HepG2 (cell line): ENCODE results near the gene GLCE. TPM values are rescaled to one million over a fixed set of nuclear protein-coding genes. Genes with fewer than 3 reads are reported as not detected.

Experiments
- FOXA3 ChIP-seq: IDR thresholded peaks from 2 replicates; pipeline ENCODE4 v1.6.1; 2016; ENCODE audit warnings: missing genetic modification reagents, missing compliant biosample characterization
- HDAC1 ChIP-seq: sonication (generic); formaldehyde crosslinking; IDR thresholded peaks from 2 replicates; pipeline ENCODE4 v1.5.1; 2020; ENCODE audit warnings: mild to moderate bottlenecking, missing genetic modification reagents
- KLF6 ChIP-seq: IDR thresholded peaks from 2 replicates; pipeline ENCODE4 v1.8.0; 2016; ENCODE audit warnings: missing biosample characterization, missing genetic modification reagents
- SIX4 ChIP-seq: sonication (generic); formaldehyde crosslinking; IDR thresholded peaks from 2 replicates; pipeline ENCODE4 v1.4.0; 2020; ENCODE audit warnings: missing genetic modification reagents
- STAG1 ChIP-seq: sonication (generic); formaldehyde crosslinking; IDR thresholded peaks from 2 replicates; pipeline ENCODE4 v1.4.0; 2020; ENCODE audit warnings: missing genetic modification reagents
- SYNCRIP ChIP-seq: fragments of 200-400 bp; formaldehyde crosslinking; IDR thresholded peaks from 2 replicates; pipeline ENCODE4 v1.6.1; 2018; ENCODE audit warnings: mild to moderate bottlenecking, low read depth, low read length; ENCODE audit not compliant: insufficient read depth
- ZBTB1 ChIP-seq: sonication (generic); formaldehyde crosslinking; IDR thresholded peaks from 2 replicates; pipeline ENCODE4 v1.4.0; 2020; ENCODE audit warnings: missing genetic modification reagents, borderline replicate concordance
- ZBTB21 ChIP-seq: sonication (generic); formaldehyde crosslinking; IDR thresholded peaks from 2 replicates; pipeline ENCODE4 v1.4.0; 2020; ENCODE audit warnings: missing genetic modification reagents
- ZFAT ChIP-seq: sonication (generic); formaldehyde crosslinking; conservative IDR thresholded peaks from 2 replicates; pipeline ENCODE4 v1.8.1; 2023; ENCODE audit warnings: missing genetic modification reagents, inconsistent platforms
- ZNF282 ChIP-seq: fragments of 450-650 bp; IDR thresholded peaks from 2 replicates; pipeline ENCODE4 v1.6.1; 2018; ENCODE audit not compliant: partially characterized antibody
- ZNF652 ChIP-seq: IDR thresholded peaks from 2 replicates; pipeline ENCODE4 v1.6.1; 2016; ENCODE audit warnings: low read depth, borderline replicate concordance
- ZSCAN30 ChIP-seq: sonication (generic); formaldehyde crosslinking; IDR thresholded peaks from 2 replicates; pipeline ENCODE4 v1.5.0; 2020; ENCODE audit warnings: mild to moderate bottlenecking, missing genetic modification reagents
- polyA plus RNA-seq, 8 experiments: library from polyadenylated mRNA; depleted of rRNA in 3 of 8; stranded (reverse) in 7 of 8; unstranded in 1 of 8; fragments of >200 nt; fragmentation: Illumina TruSeq in 4 of 8; extraction: Trizol in 4 of 8; gene quantifications; 2 replicates each; pipeline versions ENCODE4 v1.2.1 to v1.2.3, GENCODE V29; 2011 to 2016; ENCODE audit warnings: low read depth in 4 of 8, missing spikeins in 1 of 8, mixed read lengths in 1 of 8; ENCODE audit not compliant: insufficient read depth in 1 of 8
- total RNA-seq, 5 experiments: library from RNA; depleted of rRNA; stranded (reverse); fragments of >200 nt; fragmentation: Illumina TruSeq; extraction: Trizol; gene quantifications; 2 replicates each; pipeline ENCODE4 v1.2.3, GENCODE V29; 2016; ENCODE audit warnings: low read depth in 1 of 5
- TF ChIP-seq, protein P1 (sequence below): IDR thresholded peaks from 2 replicates; pipeline ENCODE4 v1.4.0; 2020; ENCODE audit warnings: mild to moderate bottlenecking, missing genetic modification reagents
- TF ChIP-seq, protein P2 (sequence below): IDR thresholded peaks from 2 replicates; pipeline ENCODE4 v1.6.1; 2012; ENCODE audit warnings: inconsistent platforms
- TF ChIP-seq, protein P3 (sequence below): sonication (generic); formaldehyde crosslinking; conservative IDR thresholded peaks from 2 replicates; pipeline ENCODE4 v1.4.0; 2020; ENCODE audit warnings: missing genetic modification reagents
- TF ChIP-seq, protein P4 (sequence below), 2 experiments: sonication (generic) in 1 of 2; formaldehyde crosslinking in 1 of 2; IDR thresholded peaks; 2 replicates each; pipeline versions ENCODE4 v1.5.1 to v1.6.1; 2011 to 2020; ENCODE audit warnings: borderline replicate concordance in 1 of 2, low read depth in 1 of 2, low read length in 1 of 2, mild to moderate bottlenecking in 1 of 2, missing genetic modification reagents in 1 of 2, moderate library complexity in 1 of 2
- TF ChIP-seq, protein P5 (sequence below): sonication (generic); formaldehyde crosslinking; IDR thresholded peaks from 2 replicates; pipeline ENCODE4 v1.4.0; 2020; ENCODE audit warnings: missing genetic modification reagents

The GLCE gene
- total and polyA plus RNA-seq, 2 of the 13 experiments (the other 11 are each of a cell fraction or from before 2014, with no cell fraction given) = 12.9 to 23.4 TPM

DNA sequence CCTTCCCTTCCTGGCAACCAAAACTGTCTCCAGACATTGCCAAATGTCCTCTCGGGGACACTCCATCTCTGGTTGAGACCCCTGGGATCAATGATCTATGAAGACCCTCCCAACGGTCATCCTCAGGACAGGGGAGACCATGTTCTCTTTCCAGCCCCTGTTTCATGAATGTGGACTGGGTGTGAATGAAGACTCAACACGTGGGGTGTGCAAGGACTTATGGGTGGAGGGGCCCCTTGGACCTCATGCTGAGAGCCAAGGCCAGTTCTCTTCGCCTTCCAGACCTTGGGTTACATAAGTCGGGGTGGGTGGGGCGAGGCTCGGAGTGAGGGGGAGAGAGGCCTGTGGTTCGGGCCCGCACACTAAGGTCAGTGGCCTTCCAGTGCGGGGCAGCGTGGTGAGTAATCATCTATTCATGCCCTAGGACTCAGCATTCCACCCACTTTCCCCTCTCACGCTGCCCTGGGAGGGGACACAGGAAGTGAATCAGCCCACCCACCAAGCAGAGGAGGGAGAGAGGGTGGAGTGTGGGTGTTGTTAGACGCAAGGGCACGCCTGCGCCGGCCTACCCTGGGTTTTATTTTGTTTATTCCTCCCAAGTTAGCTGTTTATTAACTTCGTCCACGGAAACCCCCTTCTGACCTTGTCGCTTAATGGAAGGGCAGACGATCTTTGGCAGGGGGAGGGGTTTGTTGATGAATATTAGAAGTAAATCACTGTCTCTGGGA, 144.9 kb downstream of the GLCE start (continued):
- TF ChIP-seq, protein P1, sequence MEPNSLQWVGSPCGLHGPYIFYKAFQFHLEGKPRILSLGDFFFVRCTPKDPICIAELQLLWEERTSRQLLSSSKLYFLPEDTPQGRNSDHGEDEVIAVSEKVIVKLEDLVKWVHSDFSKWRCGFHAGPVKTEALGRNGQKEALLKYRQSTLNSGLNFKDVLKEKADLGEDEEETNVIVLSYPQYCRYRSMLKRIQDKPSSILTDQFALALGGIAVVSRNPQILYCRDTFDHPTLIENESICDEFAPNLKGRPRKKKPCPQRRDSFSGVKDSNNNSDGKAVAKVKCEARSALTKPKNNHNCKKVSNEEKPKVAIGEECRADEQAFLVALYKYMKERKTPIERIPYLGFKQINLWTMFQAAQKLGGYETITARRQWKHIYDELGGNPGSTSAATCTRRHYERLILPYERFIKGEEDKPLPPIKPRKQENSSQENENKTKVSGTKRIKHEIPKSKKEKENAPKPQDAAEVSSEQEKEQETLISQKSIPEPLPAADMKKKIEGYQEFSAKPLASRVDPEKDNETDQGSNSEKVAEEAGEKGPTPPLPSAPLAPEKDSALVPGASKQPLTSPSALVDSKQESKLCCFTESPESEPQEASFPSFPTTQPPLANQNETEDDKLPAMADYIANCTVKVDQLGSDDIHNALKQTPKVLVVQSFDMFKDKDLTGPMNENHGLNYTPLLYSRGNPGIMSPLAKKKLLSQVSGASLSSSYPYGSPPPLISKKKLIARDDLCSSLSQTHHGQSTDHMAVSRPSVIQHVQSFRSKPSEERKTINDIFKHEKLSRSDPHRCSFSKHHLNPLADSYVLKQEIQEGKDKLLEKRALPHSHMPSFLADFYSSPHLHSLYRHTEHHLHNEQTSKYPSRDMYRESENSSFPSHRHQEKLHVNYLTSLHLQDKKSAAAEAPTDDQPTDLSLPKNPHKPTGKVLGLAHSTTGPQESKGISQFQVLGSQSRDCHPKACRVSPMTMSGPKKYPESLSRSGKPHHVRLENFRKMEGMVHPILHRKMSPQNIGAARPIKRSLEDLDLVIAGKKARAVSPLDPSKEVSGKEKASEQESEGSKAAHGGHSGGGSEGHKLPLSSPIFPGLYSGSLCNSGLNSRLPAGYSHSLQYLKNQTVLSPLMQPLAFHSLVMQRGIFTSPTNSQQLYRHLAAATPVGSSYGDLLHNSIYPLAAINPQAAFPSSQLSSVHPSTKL (CRISPR knock-in tag) = peak; percentile 56
- no peak for TF ChIP-seq ZSCAN30 (CRISPR knock-in tag)
- TF ChIP-seq SYNCRIP = no peak
- TF ChIP-seq ZBTB1 = peak; percentile 80; the same call in 1 of the 2 replicates
- 0 out of 2 replicates have a peak, but pooled peaks have one; percentile 28 for TF ChIP-seq FOXA3 (CRISPR knock-in tag)
- TF ChIP-seq KLF6 = no peak
- no peak for TF ChIP-seq ZFAT (CRISPR knock-in tag)
- peak; percentile 56; the same call in 1 of the 2 replicates for TF ChIP-seq HDAC1 (CRISPR knock-in tag)
- no peak for TF ChIP-seq ZBTB21 (CRISPR knock-in tag)
- TF ChIP-seq, protein P2, sequence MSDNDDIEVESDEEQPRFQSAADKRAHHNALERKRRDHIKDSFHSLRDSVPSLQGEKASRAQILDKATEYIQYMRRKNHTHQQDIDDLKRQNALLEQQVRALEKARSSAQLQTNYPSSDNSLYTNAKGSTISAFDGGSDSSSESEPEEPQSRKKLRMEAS = peak; percentile 54; the same call in 1 of the 2 replicates
- TF ChIP-seq, protein P3, sequence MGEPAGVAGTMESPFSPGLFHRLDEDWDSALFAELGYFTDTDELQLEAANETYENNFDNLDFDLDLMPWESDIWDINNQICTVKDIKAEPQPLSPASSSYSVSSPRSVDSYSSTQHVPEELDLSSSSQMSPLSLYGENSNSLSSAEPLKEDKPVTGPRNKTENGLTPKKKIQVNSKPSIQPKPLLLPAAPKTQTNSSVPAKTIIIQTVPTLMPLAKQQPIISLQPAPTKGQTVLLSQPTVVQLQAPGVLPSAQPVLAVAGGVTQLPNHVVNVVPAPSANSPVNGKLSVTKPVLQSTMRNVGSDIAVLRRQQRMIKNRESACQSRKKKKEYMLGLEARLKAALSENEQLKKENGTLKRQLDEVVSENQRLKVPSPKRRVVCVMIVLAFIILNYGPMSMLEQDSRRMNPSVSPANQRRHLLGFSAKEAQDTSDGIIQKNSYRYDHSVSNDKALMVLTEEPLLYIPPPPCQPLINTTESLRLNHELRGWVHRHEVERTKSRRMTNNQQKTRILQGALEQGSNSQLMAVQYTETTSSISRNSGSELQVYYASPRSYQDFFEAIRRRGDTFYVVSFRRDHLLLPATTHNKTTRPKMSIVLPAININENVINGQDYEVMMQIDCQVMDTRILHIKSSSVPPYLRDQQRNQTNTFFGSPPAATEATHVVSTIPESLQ (CRISPR knock-in tag) = no peak
- TF ChIP-seq ZNF652 = no peak
- no peak for TF ChIP-seq STAG1 (CRISPR knock-in tag)
- no peak for TF ChIP-seq SIX4 (CRISPR knock-in tag)
- TF ChIP-seq, protein P4, sequence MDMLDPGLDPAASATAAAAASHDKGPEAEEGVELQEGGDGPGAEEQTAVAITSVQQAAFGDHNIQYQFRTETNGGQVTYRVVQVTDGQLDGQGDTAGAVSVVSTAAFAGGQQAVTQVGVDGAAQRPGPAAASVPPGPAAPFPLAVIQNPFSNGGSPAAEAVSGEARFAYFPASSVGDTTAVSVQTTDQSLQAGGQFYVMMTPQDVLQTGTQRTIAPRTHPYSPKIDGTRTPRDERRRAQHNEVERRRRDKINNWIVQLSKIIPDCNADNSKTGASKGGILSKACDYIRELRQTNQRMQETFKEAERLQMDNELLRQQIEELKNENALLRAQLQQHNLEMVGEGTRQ (IDR thresholded peaks at IDR 0.05; ENCODE audit: low read depth, low read length) = no peak
- TF ChIP-seq, protein P4 (CRISPR knock-in tag; IDR thresholded peaks at IDR 0.05; ENCODE audit: borderline replicate concordance) = no peak
- TF ChIP-seq, protein P5, sequence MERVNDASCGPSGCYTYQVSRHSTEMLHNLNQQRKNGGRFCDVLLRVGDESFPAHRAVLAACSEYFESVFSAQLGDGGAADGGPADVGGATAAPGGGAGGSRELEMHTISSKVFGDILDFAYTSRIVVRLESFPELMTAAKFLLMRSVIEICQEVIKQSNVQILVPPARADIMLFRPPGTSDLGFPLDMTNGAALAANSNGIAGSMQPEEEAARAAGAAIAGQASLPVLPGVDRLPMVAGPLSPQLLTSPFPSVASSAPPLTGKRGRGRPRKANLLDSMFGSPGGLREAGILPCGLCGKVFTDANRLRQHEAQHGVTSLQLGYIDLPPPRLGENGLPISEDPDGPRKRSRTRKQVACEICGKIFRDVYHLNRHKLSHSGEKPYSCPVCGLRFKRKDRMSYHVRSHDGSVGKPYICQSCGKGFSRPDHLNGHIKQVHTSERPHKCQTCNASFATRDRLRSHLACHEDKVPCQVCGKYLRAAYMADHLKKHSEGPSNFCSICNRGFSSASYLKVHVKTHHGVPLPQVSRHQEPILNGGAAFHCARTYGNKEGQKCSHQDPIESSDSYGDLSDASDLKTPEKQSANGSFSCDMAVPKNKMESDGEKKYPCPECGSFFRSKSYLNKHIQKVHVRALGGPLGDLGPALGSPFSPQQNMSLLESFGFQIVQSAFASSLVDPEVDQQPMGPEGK (CRISPR knock-in tag) = peak; percentile 71
- TF ChIP-seq ZNF282 = no peak
